Neural cell (in vitro differentiated cells): ENCODE data around the gene GNB3. TPM values are rescaled to one million over a fixed set of nuclear protein-coding genes. Genes with fewer than 3 reads are reported as not detected.

Source experiments
- H2AFZ ChIP-seq: fragments of 200-600, 300-800 bp; sonication (generic), shearing (Covaris generic); 2 replicates; pipeline ENCODE4 v1.6.0; 2014; ENCODE audit warnings: low read depth, mild to moderate bottlenecking, antibody characterized with exemption, low read length, moderate library complexity
- H3F3A ChIP-seq: fragments of 200-600 bp; shearing (Covaris generic); 2 replicates; pipeline ENCODE4 v1.6.1; 2016; ENCODE audit warnings: mild to moderate bottlenecking, moderate library complexity, mixed read lengths, antibody characterized with exemption, low read length; ENCODE audit not compliant: insufficient read depth, poor library complexity, severe bottlenecking
- H3K27ac ChIP-seq: fragments of 200-600, 300-800 bp; sonication (generic), shearing (Covaris generic); 2 replicates; pipeline ENCODE4 v1.5.1; 2014; ENCODE audit warnings: mild to moderate bottlenecking, low read length, moderate library complexity
- H3K27me3 ChIP-seq: fragments of 300-800, 200-600 bp; sonication (generic), shearing (Covaris generic); 2 replicates; pipeline ENCODE4 v1.6.0; 2014; ENCODE audit warnings: mild to moderate bottlenecking, low read depth, low read length, moderate library complexity; ENCODE audit not compliant: insufficient read depth
- H3K36me3 ChIP-seq: fragments of 300-800, 200-600 bp; sonication (generic), shearing (Covaris generic); 2 replicates; pipeline ENCODE4 v1.5.1; 2014; ENCODE audit warnings: mild to moderate bottlenecking, antibody characterized with exemption, low read length, moderate library complexity; ENCODE audit not compliant: insufficient read depth
- H3K4me2 ChIP-seq: fragments of 300-800, 200-600 bp; sonication (generic), shearing (Covaris generic); 2 replicates; pipeline ENCODE4 v1.6.0; 2014; ENCODE audit warnings: mild to moderate bottlenecking, low read length
- H3K4me3 ChIP-seq: fragments of 300-800, 200-600 bp; sonication (generic), shearing (Covaris generic); 2 replicates; pipeline ENCODE4 v1.5.1; 2014; ENCODE audit warnings: mild to moderate bottlenecking, low read length, moderate library complexity
- H3K79me2 ChIP-seq: fragments of 200-600 bp; shearing (Covaris generic); replicated peaks from 2 replicates; pipeline ENCODE4 v1.6.0; 2014; ENCODE audit warnings: mild to moderate bottlenecking, low read length, moderate library complexity; ENCODE audit not compliant: insufficient read depth
- H3K9ac ChIP-seq: fragments of 300-800, 200-600 bp; sonication (generic), shearing (Covaris generic); 2 replicates; pipeline ENCODE4 v1.6.1; 2016; ENCODE audit warnings: mild to moderate bottlenecking, low read length, mixed read lengths
- H3K9me2 ChIP-seq: fragments of 200-600 bp; shearing (Covaris generic); 2 replicates; pipeline ENCODE4 v1.6.1; 2016; ENCODE audit warnings: mild to moderate bottlenecking, low read length, mixed read lengths; ENCODE audit not compliant: insufficient read depth
- H3K9me3 ChIP-seq: fragments of 200-600, 300-800 bp; sonication (generic), shearing (Covaris generic); 2 replicates; pipeline ENCODE4 v1.6.1; 2016; ENCODE audit warnings: mild to moderate bottlenecking, mixed run types, low read length, moderate library complexity, mixed read lengths
- H4K20me1 ChIP-seq: fragments of 200-600 bp; shearing (Covaris generic); 2 replicates; pipeline ENCODE4 v1.6.1; 2016; ENCODE audit warnings: mild to moderate bottlenecking, mixed run types; ENCODE audit not compliant: insufficient read depth
- EP300 ChIP-seq: fragments of 450-650 bp; conservative IDR thresholded peaks from 2 replicates; pipeline ENCODE4 v1.6.1; 2014; ENCODE audit warnings: antibody characterized with exemption, mild to moderate bottlenecking, moderate library complexity; ENCODE audit not compliant: poor library complexity, severe bottlenecking
- EZH2 ChIP-seq: fragments of 200-600, 300-800 bp; shearing (Covaris generic), sonication (generic); IDR thresholded peaks from 2 replicates; pipeline ENCODE4 v1.6.1; 2014; ENCODE audit warnings: antibody characterized with exemption, low read length, borderline replicate concordance, mild to moderate bottlenecking; ENCODE audit not compliant: insufficient read depth, poor library complexity, severe bottlenecking
- MXI1 ChIP-seq: fragments of 450-650 bp; conservative IDR thresholded peaks from 2 replicates; pipeline ENCODE4 v1.6.1; 2014; ENCODE audit warnings: antibody characterized with exemption, mild to moderate bottlenecking; ENCODE audit not compliant: poor library complexity, severe bottlenecking
- POLR2AphosphoS5 ChIP-seq: IDR thresholded peaks from 2 replicates; pipeline ENCODE4 v1.6.1; 2012
- RAD21 ChIP-seq: fragments of 450-650 bp; conservative IDR thresholded peaks from 2 replicates; pipeline ENCODE4 v1.6.1; 2014; ENCODE audit warnings: antibody characterized with exemption, mild to moderate bottlenecking, moderate library complexity
- SMC3 ChIP-seq: fragments of 450-650 bp; conservative IDR thresholded peaks from 2 replicates; pipeline ENCODE4 v1.6.1; 2014; ENCODE audit warnings: antibody characterized with exemption, mild to moderate bottlenecking, moderate library complexity; ENCODE audit not compliant: poor library complexity
- TAF1 ChIP-seq: IDR thresholded peaks from 2 replicates; pipeline ENCODE4 v1.6.1; 2012; ENCODE audit warnings: low read depth
- polyA plus RNA-seq: library from polyadenylated mRNA; depleted of rRNA; stranded (reverse); fragments of >200 nt; gene quantifications from 2 replicates; pipeline ENCODE4 v1.2.3, GENCODE V29; 2014
- TF ChIP-seq, protein P1 (sequence below): IDR thresholded peaks from 2 replicates; pipeline ENCODE4 v1.6.1; 2012; ENCODE audit warnings: borderline replicate concordance
- TF ChIP-seq, protein P2 (sequence below): fragments of 450-650 bp; IDR thresholded peaks from 2 replicates; pipeline ENCODE4 v1.5.1; 2014; ENCODE audit warnings: antibody characterized with exemption, mild to moderate bottlenecking, moderate library complexity; ENCODE audit not compliant: poor library complexity, severe bottlenecking

Gene GNB3
- polyA plus RNA-seq, 1 donor from 2014 or later = 18.8 TPM

GRCh38 chr12:6851153-6851920 lies 10.6 kb downstream of the GNB3 start, which contains the start of gene CDCA3:
CDCA3 (minus strand) TSS chr12:6851286; CDS start chr12:6850952, 334 bp downstream.
- no peaks in the 10 kb centered on the region for H4K20me1 ChIP-seq
- H3F3A ChIP-seq = peaks cover 5% of the 10 kb centered on the region
- peaks cover 30% of the 10 kb centered on the region for H3K79me2 ChIP-seq
- H3K9ac ChIP-seq = peak within 1 kb of the TSS; percentile 87
- H3K4me3 ChIP-seq = peak within 1 kb of the TSS; percentile 75
- H3K27ac ChIP-seq = peak within 1 kb of the TSS; percentile 98
- no peaks in the 10 kb centered on the region for H3K27me3 ChIP-seq
- H3K4me2 ChIP-seq = no peak within 1 kb of the TSS
- TF ChIP-seq EP300 (peak; percentile 59), EZH2 (no peak), TAF1 (no peak), RAD21 (peak; percentile 38), SMC3 (peak; percentile 54), POLR2AphosphoS5 (peak; percentile 74), MXI1 (peak; percentile 98)
- TF ChIP-seq, protein P1, sequence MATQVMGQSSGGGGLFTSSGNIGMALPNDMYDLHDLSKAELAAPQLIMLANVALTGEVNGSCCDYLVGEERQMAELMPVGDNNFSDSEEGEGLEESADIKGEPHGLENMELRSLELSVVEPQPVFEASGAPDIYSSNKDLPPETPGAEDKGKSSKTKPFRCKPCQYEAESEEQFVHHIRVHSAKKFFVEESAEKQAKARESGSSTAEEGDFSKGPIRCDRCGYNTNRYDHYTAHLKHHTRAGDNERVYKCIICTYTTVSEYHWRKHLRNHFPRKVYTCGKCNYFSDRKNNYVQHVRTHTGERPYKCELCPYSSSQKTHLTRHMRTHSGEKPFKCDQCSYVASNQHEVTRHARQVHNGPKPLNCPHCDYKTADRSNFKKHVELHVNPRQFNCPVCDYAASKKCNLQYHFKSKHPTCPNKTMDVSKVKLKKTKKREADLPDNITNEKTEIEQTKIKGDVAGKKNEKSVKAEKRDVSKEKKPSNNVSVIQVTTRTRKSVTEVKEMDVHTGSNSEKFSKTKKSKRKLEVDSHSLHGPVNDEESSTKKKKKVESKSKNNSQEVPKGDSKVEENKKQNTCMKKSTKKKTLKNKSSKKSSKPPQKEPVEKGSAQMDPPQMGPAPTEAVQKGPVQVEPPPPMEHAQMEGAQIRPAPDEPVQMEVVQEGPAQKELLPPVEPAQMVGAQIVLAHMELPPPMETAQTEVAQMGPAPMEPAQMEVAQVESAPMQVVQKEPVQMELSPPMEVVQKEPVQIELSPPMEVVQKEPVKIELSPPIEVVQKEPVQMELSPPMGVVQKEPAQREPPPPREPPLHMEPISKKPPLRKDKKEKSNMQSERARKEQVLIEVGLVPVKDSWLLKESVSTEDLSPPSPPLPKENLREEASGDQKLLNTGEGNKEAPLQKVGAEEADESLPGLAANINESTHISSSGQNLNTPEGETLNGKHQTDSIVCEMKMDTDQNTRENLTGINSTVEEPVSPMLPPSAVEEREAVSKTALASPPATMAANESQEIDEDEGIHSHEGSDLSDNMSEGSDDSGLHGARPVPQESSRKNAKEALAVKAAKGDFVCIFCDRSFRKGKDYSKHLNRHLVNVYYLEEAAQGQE = peak; percentile 89
- TF ChIP-seq, protein P2, sequence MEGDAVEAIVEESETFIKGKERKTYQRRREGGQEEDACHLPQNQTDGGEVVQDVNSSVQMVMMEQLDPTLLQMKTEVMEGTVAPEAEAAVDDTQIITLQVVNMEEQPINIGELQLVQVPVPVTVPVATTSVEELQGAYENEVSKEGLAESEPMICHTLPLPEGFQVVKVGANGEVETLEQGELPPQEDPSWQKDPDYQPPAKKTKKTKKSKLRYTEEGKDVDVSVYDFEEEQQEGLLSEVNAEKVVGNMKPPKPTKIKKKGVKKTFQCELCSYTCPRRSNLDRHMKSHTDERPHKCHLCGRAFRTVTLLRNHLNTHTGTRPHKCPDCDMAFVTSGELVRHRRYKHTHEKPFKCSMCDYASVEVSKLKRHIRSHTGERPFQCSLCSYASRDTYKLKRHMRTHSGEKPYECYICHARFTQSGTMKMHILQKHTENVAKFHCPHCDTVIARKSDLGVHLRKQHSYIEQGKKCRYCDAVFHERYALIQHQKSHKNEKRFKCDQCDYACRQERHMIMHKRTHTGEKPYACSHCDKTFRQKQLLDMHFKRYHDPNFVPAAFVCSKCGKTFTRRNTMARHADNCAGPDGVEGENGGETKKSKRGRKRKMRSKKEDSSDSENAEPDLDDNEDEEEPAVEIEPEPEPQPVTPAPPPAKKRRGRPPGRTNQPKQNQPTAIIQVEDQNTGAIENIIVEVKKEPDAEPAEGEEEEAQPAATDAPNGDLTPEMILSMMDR = no peak
- no peaks in the 10 kb centered on the region for H3K36me3 ChIP-seq
- H3K9me3 ChIP-seq = no peaks in the 10 kb centered on the region
- no peaks in the 10 kb centered on the region for H3K9me2 ChIP-seq
- peak within 1 kb of the TSS; percentile 56 for H2AFZ ChIP-seq

DNA sequence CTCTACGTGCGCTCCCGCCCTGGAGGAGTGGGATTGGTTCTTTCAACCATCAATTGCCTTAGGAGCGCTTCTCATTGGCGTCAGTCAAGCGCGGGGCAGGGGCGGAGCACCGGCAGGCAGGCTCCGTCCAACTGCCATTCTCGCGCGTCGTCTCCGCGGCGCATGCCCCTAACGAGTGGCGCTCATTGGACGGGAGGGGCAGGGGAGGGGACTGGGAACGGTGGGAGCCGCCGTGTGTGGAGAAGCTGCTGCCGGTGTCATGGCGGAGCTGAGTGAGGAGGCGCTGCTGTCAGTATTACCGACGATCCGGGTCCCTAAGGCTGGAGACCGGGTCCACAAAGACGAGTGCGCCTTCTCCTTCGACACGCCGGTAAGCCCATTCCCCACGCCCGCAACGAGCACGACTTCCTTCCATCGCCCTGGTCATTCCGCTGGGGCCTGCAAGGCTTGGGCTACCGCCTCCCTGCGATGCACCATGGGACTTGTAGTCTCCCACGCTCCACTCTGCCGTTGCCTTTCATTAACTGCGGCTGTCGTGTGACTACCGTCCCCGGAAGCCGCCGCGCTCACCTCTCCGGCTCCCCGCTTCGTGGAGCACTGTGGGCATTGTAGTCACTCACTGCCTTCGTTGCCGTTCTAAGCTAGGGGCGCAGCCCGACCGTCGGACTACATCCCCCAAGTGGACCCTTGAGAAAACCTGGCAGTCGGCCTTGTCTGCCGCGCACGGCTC lies 11.4 kb downstream of the GNB3 start, which contains the start of gene USP5:
USP5 (plus strand) TSS at position 230 of the 730 bp plus-strand sequence; CDS start at position 260, 30 bp downstream.
- Histone ChIP-seq H3K4me3 (peak within 1 kb of the TSS; percentile 75), H3F3A (peaks cover 5% of the 10 kb centered on the region), H3K4me2 (peak within 1 kb of the TSS; percentile 98), H3K9me3 (no peaks in the 10 kb centered on the region), H3K9me2 (no peaks in the 10 kb centered on the region), H3K36me3 (no peaks in the 10 kb centered on the region), H3K9ac (peak within 1 kb of the TSS; percentile 87), H3K79me2 (peaks cover 30% of the 10 kb centered on the region), H2AFZ (peak within 1 kb of the TSS; percentile 56), H3K27ac (peak within 1 kb of the TSS; percentile 98), H4K20me1 (no peaks in the 10 kb centered on the region), H3K27me3 (no peaks in the 10 kb centered on the region)
- peak; percentile 84 for TF ChIP-seq MXI1
- peak; percentile 26 for TF ChIP-seq TAF1
- peak; percentile 97 for TF ChIP-seq POLR2AphosphoS5
- TF ChIP-seq EZH2 = no peak
